Measurements from ENCODE around the gene TSPAN18. TPM values are rescaled to one million over a fixed set of nuclear protein-coding genes. Genes with fewer than 3 reads are reported as not detected.

The TSPAN18 gene
- total and polyA plus RNA-seq, 2 of the 8 experiments (the other 6 are each of a cell fraction or from before 2014, with no cell fraction given): 5.2 to 10.2 TPM

- no peak for FAIRE-seq
- H4K8ac ChIP-seq (ENCODE audit: extremely low read depth, insufficient read depth, low read length): no peak overlapping the region
- H3K4ac ChIP-seq (replicated peaks; ENCODE audit: insufficient read length, low read depth, low read length): no peak overlapping the region
- H3K9ac ChIP-seq (replicated peaks in 1 of 4; ENCODE audit: extremely low read depth in 1 of 4, low read depth in 3 of 4, low read length in 3 of 4): no peak overlapping the region
- no peak for DNase-seq (ENCODE audit: low read depth in 1 of 2, low spot score in 2 of 2)
- no peak overlapping the region for H2AK5ac ChIP-seq (ENCODE audit: low read depth, low read length)
- no peak overlapping the region for H2BK5ac ChIP-seq (ENCODE audit: low read depth, low read length)
- H4K20me1 ChIP-seq (replicated peaks in 1 of 2; ENCODE audit: control insufficient read depth in 1 of 2, insufficient read depth in 2 of 2, low read length in 2 of 2): no peaks in the 10 kb centered on the region
- H3K14ac ChIP-seq (ENCODE audit: insufficient read length): no peak overlapping the region
- no peak overlapping the region for H2BK120ac ChIP-seq (replicated peaks; ENCODE audit: low read depth, low read length)
- no peaks in the 10 kb centered on the region for H3K23me2 ChIP-seq (ENCODE audit: low read depth, low read length)
- 73% methylated on average over 3 of the region's 3 CpGs; no CpG with 5 or more reads in 1 of the 2 experiments for WGBS, 2 experiments (ENCODE audit: extremely low coverage in 1 of 2, insufficient coverage in 1 of 2, insufficient read length in 1 of 2, insufficient replicate concordance in 2 of 2, low coverage in 1 of 2, low lambda C conversion rate in 2 of 2, missing lambda C conversion rate in 1 of 2)
- no peaks in the 10 kb centered on the region for H3K79me2 ChIP-seq (ENCODE audit: control insufficient read depth in 1 of 2, insufficient read depth in 2 of 2, low read length in 2 of 2)
- no peak overlapping the region for H2BK15ac ChIP-seq (ENCODE audit: low read length)
- no peaks in the 10 kb centered on the region for H3K36me3 ChIP-seq (ENCODE audit: control insufficient read depth in 2 of 4, insufficient read depth in 4 of 4, low read length in 3 of 4)
- no peak for TF ChIP-seq SIRT6 (IDR thresholded peaks at IDR 0.05; ENCODE audit: low read length)
- TF ChIP-seq, protein P1, sequence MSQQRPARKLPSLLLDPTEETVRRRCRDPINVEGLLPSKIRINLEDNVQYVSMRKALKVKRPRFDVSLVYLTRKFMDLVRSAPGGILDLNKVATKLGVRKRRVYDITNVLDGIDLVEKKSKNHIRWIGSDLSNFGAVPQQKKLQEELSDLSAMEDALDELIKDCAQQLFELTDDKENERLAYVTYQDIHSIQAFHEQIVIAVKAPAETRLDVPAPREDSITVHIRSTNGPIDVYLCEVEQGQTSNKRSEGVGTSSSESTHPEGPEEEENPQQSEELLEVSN (IDR thresholded peaks at IDR 0.05): 0 out of 2 replicates have a peak, but pooled peaks have one; percentile 30
- CTCF ChIA-PET (ENCODE audit: partially characterized antibody): interaction anchor here (0.6 to 38.2 kb wide), 10 partner anchors 7 to 351 kb away, joined by 3 to 731 read pairs (median 5); partner anchors contain the start of gene TP53I11
- H3K27me3 ChIP-seq (replicated peaks in 1 of 4; ENCODE audit: control insufficient read depth in 3 of 4, extremely low read depth in 1 of 4, insufficient read depth in 3 of 4, low read length in 3 of 4): no peaks in the 10 kb centered on the region; a peak in 2 of 7 replicates
- peak overlapping the region; percentile 3; the same call in 1 of the 2 replicates for H3K18ac ChIP-seq (ENCODE audit: extremely low read depth, low read length)
- H2BK12ac ChIP-seq (ENCODE audit: low read depth, low read length): peak overlapping the region; percentile 69; the same call in 1 of the 2 replicates
- H4K5ac ChIP-seq (ENCODE audit: insufficient read length, low read depth, low read length): no peak overlapping the region
- POLR2A ChIA-PET (ENCODE audit: partially characterized antibody): interaction anchor here (1.1 to 3.7 kb wide), 4 partner anchors 10 to 20 kb away, joined by 3 to 16 read pairs (median 3); no protein-coding TSS in a partner anchor
- H3K56ac ChIP-seq (replicated peaks; ENCODE audit: insufficient read length, low read depth, low read length): no peak overlapping the region
- peaks cover 4 to 23% (median 15%) of the 10 kb centered on the region in 4 experiments for H3K4me1 ChIP-seq (replicated peaks in 1 of 4; ENCODE audit: control insufficient read depth in 3 of 4, insufficient read depth in 4 of 4, low read length in 3 of 4)
- H3K79me1 ChIP-seq (ENCODE audit: low read depth, low read length): no peaks in the 10 kb centered on the region
- H2BK20ac ChIP-seq (ENCODE audit: low read length): no peak overlapping the region
- H3K4me3 ChIP-seq (ENCODE audit: extremely low read depth in 1 of 4, insufficient read depth in 2 of 4, low read depth in 3 of 4, low read length in 4 of 4): no peak overlapping the region
- no peak overlapping the region for H3K27ac ChIP-seq (ENCODE audit: low read depth, low read length)
- no peak overlapping the region for H3K4me2 ChIP-seq (ENCODE audit: insufficient read depth in 1 of 2, low read depth in 2 of 2, low read length in 2 of 2)
- no peak overlapping the region for H3K23ac ChIP-seq (ENCODE audit: insufficient read length)
- no peak overlapping the region for H4K91ac ChIP-seq (replicated peaks; ENCODE audit: insufficient read length, low read length)
- no peaks in the 10 kb centered on the region for H3K9me3 ChIP-seq (ENCODE audit: insufficient read depth in 2 of 2, low read depth in 1 of 2, low read length in 1 of 2)
- H2AFZ ChIP-seq (ENCODE audit: low read length): no peak overlapping the region
These were observed 241.3 kb downstream of the TSPAN18 start for GRCh38 chr11:44967930-44968496.
